GM12878 (cell line): ENCODE measurements around the gene TNS4. TPM values are rescaled to one million over a fixed set of nuclear protein-coding genes. Genes with fewer than 3 reads are reported as not detected.

Experiments
- ATAC-seq: fragments of 200-7000 bp; cut with Tn5 transposase; 3 replicates; pipeline ENCODE4 v1.9.1; 2020; ENCODE audit warnings: mild to moderate bottlenecking, moderate library complexity
- BruUV-seq: library from RNA; stranded (reverse); fragments of 400-500 nt; replicated peaks from 2 replicates; lab custom pipeline; 2021; lab: Mats Ljungman, UMichigan
- CTCF ChIA-PET: fragments of 300-600 bp; sonication (Branson Sonifier 250); formaldehyde crosslinking; extraction: SDS; loops from one replicate; lab custom pipeline; 2021; ENCODE audit warnings: inconsistent platforms; lab: Yijun Ruan, JAX
- POLR2A ChIA-PET: fragments of 350-600 bp; formaldehyde crosslinking; extraction: SDS; loops from one replicate; lab custom pipeline; 2021; ENCODE audit warnings: inconsistent platforms; lab: Charles Lee
- RAD21 ChIA-PET: fragments of 300-600 bp; sonication (Branson Sonifier 250); formaldehyde crosslinking; loops from one replicate; lab custom pipeline; 2023; ENCODE audit warnings: antibody characterized with exemption; ENCODE audit not compliant: unreplicated experiment; lab: Charles Lee
- SMC1A ChIA-PET: fragments of 300-600 bp; sonication (Branson Sonifier 250); formaldehyde crosslinking; loops from one replicate; lab custom pipeline; 2023; ENCODE audit not compliant: unreplicated experiment, uncharacterized antibody; lab: Charles Lee
- DNase-seq: peaks from one replicate; pipeline ENCODE4 v3.0.0-alpha.2; 2011; ENCODE audit warnings: low read depth, low spot score
- FAIRE-seq: peaks from 3 replicates; lab custom pipeline; 2011; peaks lifted over from hg19 to GRCh38; lab: Jason Lieb, UNC
- H2AFZ ChIP-seq: 2 replicates; pipeline ENCODE4 v1.6.0; 2011; ENCODE audit warnings: low read depth, low read length, control low read depth; ENCODE audit not compliant: control insufficient read depth
- H3K27ac ChIP-seq: 2 replicates; pipeline ENCODE4 v1.5.1; 2011; ENCODE audit warnings: control low read depth; ENCODE audit not compliant: control insufficient read depth, insufficient read depth
- H3K27me3 ChIP-seq, 2 experiments: replicated peaks in 1 of 2; 2 replicates each; pipeline versions ENCODE4 v1.6.0 to v1.6.1; 2011; ENCODE audit warnings: low read length in 1 of 2; ENCODE audit not compliant: control insufficient read depth in 2 of 2, insufficient read depth in 2 of 2
- H3K36me3 ChIP-seq, 2 experiments: 2 replicates each; pipeline ENCODE4 v1.5.1; 2011; ENCODE audit warnings: low read length in 1 of 2; ENCODE audit not compliant: control insufficient read depth in 2 of 2, insufficient read depth in 2 of 2
- H3K4me1 ChIP-seq: 2 replicates; pipeline ENCODE4 v1.6.1; 2011; ENCODE audit warnings: mild to moderate bottlenecking, low read length, moderate library complexity, mixed read lengths; ENCODE audit not compliant: control insufficient read depth, insufficient read depth
- H3K4me2 ChIP-seq: 2 replicates; pipeline ENCODE4 v1.6.0; 2011; ENCODE audit warnings: control low read depth; ENCODE audit not compliant: control insufficient read depth, insufficient read depth
- H3K4me3 ChIP-seq: fragments of 200-600 bp; sonication (generic); 2 replicates; pipeline ENCODE4 v1.5.1; 2016
- H3K79me2 ChIP-seq: 2 replicates; pipeline ENCODE4 v1.6.0; 2011; ENCODE audit warnings: low read length; ENCODE audit not compliant: control insufficient read depth, insufficient read depth
- H3K9ac ChIP-seq: 2 replicates; pipeline ENCODE4 v1.8.0; 2011; ENCODE audit warnings: low read length, control low read depth, mixed read lengths; ENCODE audit not compliant: control insufficient read depth, insufficient read depth
- H3K9me3 ChIP-seq: replicated peaks from 3 replicates; pipeline ENCODE4 v1.5.1; 2011; ENCODE audit warnings: mild to moderate bottlenecking, low read length; ENCODE audit not compliant: control insufficient read depth, insufficient read depth
- H4K20me1 ChIP-seq: 2 replicates; pipeline ENCODE4 v1.6.0; 2011; ENCODE audit not compliant: control insufficient read depth, insufficient read depth
- BMI1 ChIP-seq: fragments of 450-650 bp; IDR thresholded peaks from 2 replicates; pipeline ENCODE4 v1.6.1; 2016; ENCODE audit warnings: mild to moderate bottlenecking, moderate library complexity, borderline replicate concordance
- CREB1 ChIP-seq: IDR thresholded peaks from 2 replicates; pipeline ENCODE4 v1.6.1; 2012; ENCODE audit warnings: low read depth, mild to moderate bottlenecking, inconsistent platforms
- KLF5 ChIP-seq: fragments of 450-650 bp; IDR thresholded peaks from 2 replicates; pipeline ENCODE4 v1.6.1; 2014; ENCODE audit warnings: mild to moderate bottlenecking; ENCODE audit not compliant: partially characterized antibody
- MEF2A ChIP-seq: IDR thresholded peaks from 2 replicates; pipeline ENCODE4 v1.6.1; 2011; ENCODE audit warnings: low read depth, mild to moderate bottlenecking, low read length, moderate library complexity; ENCODE audit not compliant: insufficient read depth
- NFXL1 ChIP-seq: fragments of 450-650 bp; IDR thresholded peaks from 2 replicates; pipeline ENCODE4 v1.6.1; 2017; ENCODE audit warnings: antibody characterized with exemption, mild to moderate bottlenecking, borderline replicate concordance
- SRF ChIP-seq, 2 experiments: IDR thresholded peaks; 2 replicates each; pipeline ENCODE4 v1.6.1; 2011; ENCODE audit warnings: low read depth in 2 of 2, low read length in 2 of 2, mild to moderate bottlenecking in 1 of 2, moderate library complexity in 1 of 2
- TAF1 ChIP-seq: IDR thresholded peaks from 2 replicates; pipeline ENCODE4 v1.6.1; 2011; ENCODE audit warnings: mild to moderate bottlenecking, low read depth, low read length, borderline replicate concordance
- TARDBP ChIP-seq: IDR thresholded peaks from 2 replicates; pipeline ENCODE4 v1.6.1; 2016; ENCODE audit warnings: borderline replicate concordance
- TCF12 ChIP-seq: IDR thresholded peaks from 2 replicates; pipeline ENCODE4 v1.6.1; 2011; ENCODE audit warnings: low read depth, mild to moderate bottlenecking, low read length
- USF2 ChIP-seq: IDR thresholded peaks from 2 replicates; pipeline ENCODE4 v1.6.1; 2011; ENCODE audit warnings: low read depth, low read length, improper control_type of control experiment, borderline replicate concordance
- ZNF207 ChIP-seq: fragments of 450-650 bp; IDR thresholded peaks from 2 replicates; pipeline ENCODE4 v1.6.1; 2014; ENCODE audit warnings: antibody characterized with exemption, mild to moderate bottlenecking, borderline replicate concordance
- WGBS: methylation state at CpG from one replicate; pipeline ENCODE4 v1.1.6; 2016; ENCODE audit warnings: low lambda C conversion rate; ENCODE audit not compliant: insufficient replicate concordance, insufficient coverage; ENCODE audit errors: missing lambda C conversion rate; 5-methylcytosine and 5-hydroxymethylcytosine counted together
- in situ Hi-C: fragments of 300-500 bp; cut with MboI; formaldehyde crosslinking; loops from 9 replicates; pipeline ENCODE4 v1.14.3; 2018; ENCODE audit warnings: mixed read lengths
- intact Hi-C: fragments of 100-400 bp; cut with micrococcal nuclease; formaldehyde crosslinking; loops from one replicate; pipeline ENCODE4 v1.14.2; 2022; ENCODE audit not compliant: unreplicated experiment
- polyA plus RNA-seq, 11 experiments: library from polyadenylated mRNA; depleted of rRNA in 4 of 11; unstranded in 6 of 11; stranded (reverse) in 5 of 11; fragments of >200 nt; fragmentation: Nextera tagmentation in 4 of 11; fragmentation: Illumina TruSeq in 1 of 11; extraction: Ambion mirVana in 4 of 11; extraction: Trizol in 1 of 11; gene quantifications; 1 replicate in 1 of 11; 2 replicates in 10 of 11; pipeline versions ENCODE4 v1.2.1 to v1.2.3, GENCODE V29; 2011 to 2016; ENCODE audit warnings: inconsistent platforms in 2 of 11, missing spikeins in 2 of 11, low read depth in 1 of 11
- total RNA-seq, 4 experiments: library from RNA; depleted of rRNA in 3 of 4; stranded (reverse); fragments of >200 nt in 3 of 4; fragmentation: Illumina TruSeq in 1 of 4; extraction: Trizol in 1 of 4; gene quantifications; 2 replicates each; pipeline versions ENCODE4 v1.2.1 to v1.2.3, GENCODE V29; 2013 to 2021

TNS4 gene
- total and polyA plus RNA-seq, 10 of the 15 experiments (the other 5 are each of a cell fraction or from before 2014, with no cell fraction given) = 0.10 to 0.90 (median 0.68) TPM; not detected in 2

GRCh38 chr17:40478486-40478885 is 22.9 kb downstream of the TNS4 start:
- DNase-seq (no peak), FAIRE-seq (no peak), ATAC-seq (no peak)
- Histone ChIP-seq H3K9ac (no peak overlapping the region), H3K79me2 (no peaks in the 10 kb centered on the region), H3K4me3 (no peak overlapping the region), H4K20me1 (no peaks in the 10 kb centered on the region), H3K36me3 (no peaks in the 10 kb centered on the region), H2AFZ (no peak overlapping the region), H3K27me3 (no peaks in the 10 kb centered on the region), H3K4me2 (no peak overlapping the region), H3K4me1 (peaks cover 15% of the 10 kb centered on the region), H3K27ac (no peak overlapping the region), H3K9me3 (no peaks in the 10 kb centered on the region; the same call in 2 of the 3 replicates)
- no peak for TF ChIP-seq NFXL1
- TF ChIP-seq ZNF207 = no peak
- no peak for TF ChIP-seq TCF12
- no peak for TF ChIP-seq KLF5
- TF ChIP-seq CREB1 = no peak
- no peak for TF ChIP-seq MEF2A
- no peak for TF ChIP-seq SRF (IDR thresholded peaks at IDR 0.05; ENCODE audit: low read depth in 2 of 2, low read length in 2 of 2)
- TF ChIP-seq USF2 = no peak
- no peak for TF ChIP-seq TAF1
- TF ChIP-seq BMI1 = no peak
- TF ChIP-seq TARDBP = no peak
- in situ Hi-C loops (no loop called here), intact Hi-C loops (no loop called here)
- ChIA-PET CTCF (interaction anchor here (1.2 to 4.6 kb wide), 5 partner anchors 37 to 62 kb away, joined by 3 to 128 read pairs (median 31); partner anchors contain the start of genes IGFBP4 and TOP2A), SMC1A (interaction anchor here (0.7 to 7.6 kb wide), 3 partner anchors 39 to 69 kb away, joined by 3 to 108 read pairs (median 14); no protein-coding TSS in a partner anchor), POLR2A (interaction anchor here (1.7 kb wide), 1 partner anchor 54 kb away, joined by 7 read pairs; no protein-coding TSS in a partner anchor), RAD21 (interaction anchor here (6.8 kb wide), 1 partner anchor 55 kb away, joined by 131 read pairs; no protein-coding TSS in a partner anchor)
- WGBS = 60% methylated on average over 13 of the region's 13 CpGs
- BruUV-seq = no TSS peak
